Astrocyte (in vitro differentiated cells and primary cell): ENCODE data around the gene HTRA1. TPM values are rescaled to one million over a fixed set of nuclear protein-coding genes. Genes with fewer than 3 reads are reported as not detected.

ENCODE experiments used
- DNase-seq: peaks from one replicate; pipeline ENCODE4 v3.0.0-alpha.2; 2010; ENCODE audit warnings: low read depth
- FAIRE-seq: peaks from 2 replicates; lab custom pipeline; 2011; peaks lifted over from hg19 to GRCh38; lab: Jason Lieb, UNC
- H2AFZ ChIP-seq: 2 replicates; pipeline ENCODE4 v1.6.0; 2012; ENCODE audit warnings: low read depth, low read length, inconsistent platforms
- H3K27ac ChIP-seq: 2 replicates; pipeline ENCODE4 v1.5.1; 2011; ENCODE audit warnings: low read depth, low read length, inconsistent platforms
- H3K27me3 ChIP-seq: 2 replicates; pipeline ENCODE4 v1.6.0; 2011; ENCODE audit warnings: low read length, inconsistent platforms; ENCODE audit not compliant: insufficient read depth
- H3K36me3 ChIP-seq: 2 replicates; pipeline ENCODE4 v1.5.1; 2011; ENCODE audit warnings: low read length, inconsistent platforms; ENCODE audit not compliant: insufficient read depth
- H3K4me1 ChIP-seq: 2 replicates; pipeline ENCODE4 v1.5.1; 2011; ENCODE audit warnings: low read length, inconsistent platforms; ENCODE audit not compliant: insufficient read depth
- H3K4me2 ChIP-seq: 2 replicates; pipeline ENCODE4 v1.6.0; 2012; ENCODE audit warnings: low read length, inconsistent platforms
- H3K4me3 ChIP-seq: 2 replicates; pipeline ENCODE4 v1.5.1; 2011; ENCODE audit warnings: low read depth, mild to moderate bottlenecking, low read length, inconsistent platforms; ENCODE audit not compliant: insufficient read depth
- H3K79me2 ChIP-seq: 2 replicates; pipeline ENCODE4 v1.6.0; 2012; ENCODE audit warnings: mild to moderate bottlenecking, low read length, inconsistent platforms; ENCODE audit not compliant: insufficient read depth
- H3K9ac ChIP-seq: 2 replicates; pipeline ENCODE4 v1.6.0; 2012; ENCODE audit warnings: mild to moderate bottlenecking, low read length, inconsistent platforms
- H3K9me3 ChIP-seq: 2 replicates; pipeline ENCODE4 v1.5.1; 2012; ENCODE audit warnings: low read depth, mild to moderate bottlenecking, low read length, inconsistent platforms; ENCODE audit not compliant: insufficient read depth
- H4K20me1 ChIP-seq: 2 replicates; pipeline ENCODE4 v1.6.0; 2012; ENCODE audit warnings: low read length, inconsistent platforms; ENCODE audit not compliant: insufficient read depth
- H3K27ac Mint-ChIP-seq: one replicate; pipeline ENCODE4 v1.8.0; 2021; ENCODE audit warnings: mild to moderate bottlenecking, mixed read lengths; ENCODE audit not compliant: unreplicated experiment
- H3K27me3 Mint-ChIP-seq: one replicate; pipeline ENCODE4 v1.8.0; 2021; ENCODE audit warnings: low read depth, mixed read lengths; ENCODE audit not compliant: unreplicated experiment
- H3K36me3 Mint-ChIP-seq: one replicate; pipeline ENCODE4 v1.8.0; 2021; ENCODE audit warnings: low read depth, mixed read lengths; ENCODE audit not compliant: unreplicated experiment
- H3K4me1 Mint-ChIP-seq: one replicate; pipeline ENCODE4 v1.8.0; 2021; ENCODE audit warnings: low read depth, mixed read lengths; ENCODE audit not compliant: unreplicated experiment
- H3K4me3 Mint-ChIP-seq: one replicate; pipeline ENCODE4 v1.8.0; 2021; ENCODE audit warnings: mild to moderate bottlenecking, moderate library complexity, mixed read lengths; ENCODE audit not compliant: unreplicated experiment
- H3K9me3 Mint-ChIP-seq: one replicate; pipeline ENCODE4 v1.8.0; 2021; ENCODE audit warnings: mild to moderate bottlenecking, mixed read lengths; ENCODE audit not compliant: unreplicated experiment
- CTCF ChIP-seq: IDR thresholded peaks from 2 replicates; pipeline ENCODE4 v1.5.1; 2011; ENCODE audit warnings: low read depth, mild to moderate bottlenecking, inconsistent platforms, low read length, moderate library complexity; ENCODE audit not compliant: insufficient read depth
- EZH2 ChIP-seq: IDR thresholded peaks from 2 replicates; pipeline ENCODE4 v1.6.1; 2012; ENCODE audit warnings: mild to moderate bottlenecking, low read length, inconsistent platforms; ENCODE audit not compliant: insufficient read depth
- total RNA-seq: library from RNA; stranded (reverse); gene quantifications from 2 replicates; pipeline ENCODE4 v1.2.1, GENCODE V29; 2021

Gene HTRA1
- total RNA-seq, 1 donor from 2014 or later: 34.9 TPM

GRCh38 chr10:122544493-122544892 lies 83.1 kb downstream of the HTRA1 start:
- DNase-seq: no peak
- no peaks in the 10 kb centered on the region for H3K79me2 ChIP-seq
- Mint-ChIP-seq H3K36me3 (no peaks in the 10 kb centered on the region), H3K9me3 (no peaks in the 10 kb centered on the region), H3K27ac (no peak overlapping the region), H3K4me1 (peaks cover 5% of the 10 kb centered on the region), H3K4me3 (no peak overlapping the region), H3K27me3 (peaks cover 28% of the 10 kb centered on the region)
- TF ChIP-seq CTCF (no peak), EZH2 (no peak)
- H3K27me3 ChIP-seq: no peaks in the 10 kb centered on the region
- no peak for FAIRE-seq
- H4K20me1 ChIP-seq: no peaks in the 10 kb centered on the region
- no peak overlapping the region for H3K4me2 ChIP-seq
- no peak overlapping the region for H2AFZ ChIP-seq
- no peak overlapping the region for H3K27ac ChIP-seq
- H3K9ac ChIP-seq: no peak overlapping the region
- no peak overlapping the region for H3K4me3 ChIP-seq
- no peaks in the 10 kb centered on the region for H3K4me1 ChIP-seq
- H3K36me3 ChIP-seq: no peaks in the 10 kb centered on the region
- no peaks in the 10 kb centered on the region for H3K9me3 ChIP-seq

GRCh38 chr10:122546242-122546641 lies 84.9 kb downstream of the HTRA1 start:
- H3K4me3 Mint-ChIP-seq: no peak overlapping the region
- Histone ChIP-seq H3K36me3 (no peaks in the 10 kb centered on the region), H3K4me1 (no peaks in the 10 kb centered on the region), H3K9ac (no peak overlapping the region), H2AFZ (no peak overlapping the region), H3K79me2 (no peaks in the 10 kb centered on the region), H3K27me3 (no peaks in the 10 kb centered on the region), H3K9me3 (no peaks in the 10 kb centered on the region), H3K27ac (no peak overlapping the region), H4K20me1 (no peaks in the 10 kb centered on the region), H3K4me2 (no peak overlapping the region), H3K4me3 (no peak overlapping the region)
- DNase-seq (no peak), FAIRE-seq (no peak)
- no peaks in the 10 kb centered on the region for H3K36me3 Mint-ChIP-seq
- H3K27ac Mint-ChIP-seq: no peak overlapping the region
- TF ChIP-seq EZH2 (no peak), CTCF (no peak)
- H3K9me3 Mint-ChIP-seq: no peaks in the 10 kb centered on the region
- H3K27me3 Mint-ChIP-seq: peaks cover 24% of the 10 kb centered on the region
- H3K4me1 Mint-ChIP-seq: peaks cover 6% of the 10 kb centered on the region

GRCh38 chr10:122548407-122549085 lies 87.2 kb downstream of the HTRA1 start:
- peaks cover 6% of the 10 kb centered on the region for H3K4me1 Mint-ChIP-seq
- H3K27me3 Mint-ChIP-seq: peaks cover 26% of the 10 kb centered on the region
- Histone ChIP-seq H3K36me3 (no peaks in the 10 kb centered on the region), H3K9me3 (no peaks in the 10 kb centered on the region), H3K4me2 (no peak overlapping the region), H3K79me2 (no peaks in the 10 kb centered on the region), H3K27ac (no peak overlapping the region), H3K9ac (no peak overlapping the region), H3K4me1 (no peaks in the 10 kb centered on the region), H4K20me1 (no peaks in the 10 kb centered on the region), H2AFZ (no peak overlapping the region), H3K27me3 (no peaks in the 10 kb centered on the region), H3K4me3 (no peak overlapping the region)
- H3K4me3 Mint-ChIP-seq: no peak overlapping the region
- FAIRE-seq (no peak), DNase-seq (no peak)
- H3K36me3 Mint-ChIP-seq: no peaks in the 10 kb centered on the region
- H3K27ac Mint-ChIP-seq: no peak overlapping the region
- no peaks in the 10 kb centered on the region for H3K9me3 Mint-ChIP-seq
- TF ChIP-seq EZH2: no peak
- no peak for TF ChIP-seq CTCF
